K562 (cell line): Measurements from ENCODE around the gene ATXN1. TPM values are rescaled to one million over a fixed set of nuclear protein-coding genes. Genes with fewer than 3 reads are reported as not detected.
A peak's percentile ranks its signal among the peaks of the same experiment; 100 is the strongest.

Source experiments
- ATAC-seq: fragments of 200-7000 bp; cut with Tn5 transposase; 3 replicates; pipeline ENCODE4 v1.9.1; 2020; ENCODE audit warnings: moderate library complexity
- BruUV-seq: library from RNA; stranded (reverse); fragments of 400-500 nt; replicated peaks from 2 replicates; lab custom pipeline; 2021; lab: Mats Ljungman, UMichigan
- CTCF ChIA-PET: fragments of 300-600 bp; formaldehyde crosslinking; extraction: SDS; loops from one replicate; lab custom pipeline; 2021; ENCODE audit warnings: low intra/inter-chr PET ratio; lab: Yijun Ruan, JAX
- POLR2A ChIA-PET: fragments of 300-600, 350-650 bp; sonication (Branson Sonifier 250); formaldehyde crosslinking; extraction: SDS; loops from one replicate; lab custom pipeline; 2021; ENCODE audit warnings: antibody characterized with exemption, inconsistent platforms; lab: Yijun Ruan, JAX
- DNase-seq, 4 experiments: peaks; one replicate each; pipeline versions ENCODE4 v3.0.0 to v3.0.0-alpha.2; 2011 to 2018; ENCODE audit warnings: low spot score in 3 of 4, mixed read lengths in 3 of 4; ENCODE audit errors: extremely low read depth in 1 of 4
- FAIRE-seq: peaks from 2 replicates; lab custom pipeline; 2011; peaks lifted over from hg19 to GRCh38; lab: Jason Lieb, UNC
- H2AFZ ChIP-seq: 2 replicates; pipeline ENCODE4 v1.6.0; 2011; ENCODE audit warnings: low read depth, low read length, control low read depth, inconsistent platforms
- H3K27ac ChIP-seq: fragments of 200-600 bp; 3 replicates; pipeline ENCODE4 v1.8.0; 2011; ENCODE audit warnings: low read depth, mild to moderate bottlenecking, control low read depth, inconsistent platforms, low read length, moderate library complexity, mixed read lengths; ENCODE audit errors: extremely low read depth
- H3K27me3 ChIP-seq, 2 experiments: fragments of 300-600 bp in 1 of 2; 2 replicates in 1 of 2; 3 replicates in 1 of 2; pipeline versions ENCODE4 v1.6.0 to v1.8.0; 2011; ENCODE audit warnings: inconsistent platforms in 2 of 2, low read length in 2 of 2, mild to moderate bottlenecking in 1 of 2, mixed read lengths in 1 of 2, moderate library complexity in 1 of 2; ENCODE audit not compliant: control insufficient read depth in 2 of 2, insufficient read depth in 2 of 2
- H3K36me3 ChIP-seq: fragments of 300-600 bp; 3 replicates; pipeline ENCODE4 v1.8.0; 2011; ENCODE audit warnings: mild to moderate bottlenecking, low read length, inconsistent platforms; ENCODE audit not compliant: control insufficient read depth, insufficient read depth
- H3K4me1 ChIP-seq, 2 experiments: fragments of 200-600 bp in 1 of 2; replicated peaks in 1 of 2; 2 replicates in 1 of 2; 3 replicates in 1 of 2; pipeline versions ENCODE4 v1.5.1 to v1.8.0; 2011; ENCODE audit warnings: inconsistent platforms in 2 of 2, low read length in 2 of 2, mild to moderate bottlenecking in 1 of 2, mixed read lengths in 1 of 2, moderate library complexity in 1 of 2; ENCODE audit not compliant: control insufficient read depth in 2 of 2, insufficient read depth in 2 of 2
- H3K4me2 ChIP-seq: 2 replicates; pipeline ENCODE4 v1.6.1; 2011; ENCODE audit warnings: low read length, control low read depth, inconsistent platforms, mixed read lengths; ENCODE audit not compliant: insufficient read depth
- H3K4me3 ChIP-seq: fragments of 200-600 bp; sonication (generic), shearing (Covaris generic); 2 replicates; pipeline ENCODE4 v1.5.1; 2016; ENCODE audit warnings: control low read depth, inconsistent platforms
- H3K79me2 ChIP-seq: fragments of 200-600 bp; 3 replicates; pipeline ENCODE4 v1.8.0; 2011; ENCODE audit warnings: low read length, inconsistent platforms; ENCODE audit not compliant: control insufficient read depth, insufficient read depth
- H3K9ac ChIP-seq, 2 experiments: 2 replicates each; pipeline versions ENCODE4 v1.6.0 to v1.6.1; 2011; ENCODE audit warnings: low read depth in 2 of 2, low read length in 2 of 2, control low read depth in 1 of 2, inconsistent platforms in 1 of 2, mild to moderate bottlenecking in 1 of 2, mixed read lengths in 1 of 2; ENCODE audit not compliant: insufficient read depth in 1 of 2
- H3K9me1 ChIP-seq: one replicate; pipeline ENCODE4 v1.6.0; 2011; ENCODE audit warnings: inconsistent platforms, mild to moderate bottlenecking, low read length, moderate library complexity; ENCODE audit not compliant: control insufficient read depth, insufficient read depth
- H3K9me3 ChIP-seq: replicated peaks from 2 replicates; pipeline ENCODE4 v1.5.1; 2011; ENCODE audit warnings: low read depth, low read length, inconsistent platforms; ENCODE audit not compliant: control insufficient read depth, insufficient read depth
- H4K20me1 ChIP-seq: replicated peaks from 2 replicates; pipeline ENCODE4 v1.6.1; 2011; ENCODE audit warnings: low read length, inconsistent platforms, mixed read lengths; ENCODE audit not compliant: control insufficient read depth, insufficient read depth
- FOXK1 ChIP-seq: sonication (generic); formaldehyde crosslinking; IDR thresholded peaks from 2 replicates; pipeline ENCODE4 v1.8.0; 2022; ENCODE audit warnings: missing genetic modification reagents, mild to moderate bottlenecking, borderline replicate concordance
- HDAC2 ChIP-seq: fragments of 450-650 bp; IDR thresholded peaks from 2 replicates; pipeline ENCODE4 v1.6.1; 2016; ENCODE audit warnings: mild to moderate bottlenecking
- RAD21 ChIP-seq, 2 experiments: fragments of 250-450 bp in 1 of 2; fragments of 450-650 bp in 1 of 2; sonication (Bioruptor Pico) in 1 of 2; formaldehyde crosslinking in 1 of 2; IDR thresholded peaks in 1 of 2; conservative IDR thresholded peaks in 1 of 2; 2 replicates each; pipeline versions ENCODE4 v1.4.0 to v1.8.0; 2020 to 2022; ENCODE audit warnings: mild to moderate bottlenecking in 2 of 2, moderate library complexity in 1 of 2
- SMAD4 ChIP-seq: fragments of 250-450 bp; sonication (Bioruptor Pico); conservative IDR thresholded peaks from 2 replicates; pipeline ENCODE4 v1.8.0; 2021; ENCODE audit warnings: inconsistent platforms, mild to moderate bottlenecking, moderate library complexity
- TCF7 ChIP-seq: sonication (generic); IDR thresholded peaks from 2 replicates; pipeline ENCODE4 v1.6.1; 2016; ENCODE audit warnings: antibody characterized with exemption, borderline replicate concordance
- TEAD4 ChIP-seq, 2 experiments: sonication (generic) in 1 of 2; formaldehyde crosslinking in 1 of 2; IDR thresholded peaks; 2 replicates each; pipeline versions ENCODE4 v1.6.1 to v1.8.0; 2012 to 2022; ENCODE audit warnings: borderline replicate concordance in 1 of 2, inconsistent platforms in 1 of 2, low read length in 1 of 2, mild to moderate bottlenecking in 1 of 2, missing genetic modification reagents in 1 of 2
- WGBS: fragments of 100-300 bp; shearing (Covaris generic); methylation state at CpG from one replicate; pipeline ENCODE4 v1.1.6; 2016; ENCODE audit warnings: low coverage, mixed read lengths; ENCODE audit not compliant: insufficient coverage; ENCODE audit errors: missing lambda C conversion rate; 5-methylcytosine and 5-hydroxymethylcytosine counted together
- in situ Hi-C: fragments of 300-500 bp; cut with MboI; formaldehyde crosslinking; loops from 4 replicates; pipeline ENCODE4 v1.15.0; 2018; ENCODE audit warnings: inconsistent platforms, mixed read lengths
- intact Hi-C: fragments of 100-400 bp; cut with micrococcal nuclease; formaldehyde crosslinking; loops from 2 replicates; pipeline ENCODE4 v1.14.2; 2022
- polyA plus RNA-seq, 8 experiments: library from polyadenylated mRNA; depleted of rRNA in 4 of 8; stranded (reverse) in 5 of 8; unstranded in 3 of 8; fragments of >200 nt; fragmentation: Nextera tagmentation in 2 of 8; fragmentation: Illumina TruSeq in 1 of 8; extraction: Ambion mirVana in 2 of 8; extraction: Trizol in 1 of 8; gene quantifications; 2 replicates each; pipeline versions ENCODE4 v1.2.1 to v1.2.3, GENCODE V29; 2011 to 2014; ENCODE audit warnings: inconsistent platforms in 1 of 8, missing spikeins in 1 of 8
- total RNA-seq, 7 experiments: library from RNA; depleted of rRNA in 6 of 7; stranded (reverse); fragments of >200 nt in 6 of 7; fragmentation: Illumina TruSeq in 2 of 7; extraction: Trizol in 2 of 7; gene quantifications; 2 replicates each; pipeline versions ENCODE4 v1.2.1 to v1.2.3, GENCODE V29; 2011 to 2021; ENCODE audit warnings: low replicate concordance in 1 of 7
- TF ChIP-seq, protein P1 (sequence below): sonication (generic); formaldehyde crosslinking; IDR thresholded peaks from 2 replicates; pipeline ENCODE4 v1.8.1; 2023; ENCODE audit warnings: mild to moderate bottlenecking, missing genetic modification reagents, moderate library complexity

ATXN1 gene
- total and polyA plus RNA-seq, 9 of the 15 experiments (the other 6 are each of a cell fraction or from before 2014, with no cell fraction given), result under 0.01 to 1.2 (median 0.58) TPM

DNA sequence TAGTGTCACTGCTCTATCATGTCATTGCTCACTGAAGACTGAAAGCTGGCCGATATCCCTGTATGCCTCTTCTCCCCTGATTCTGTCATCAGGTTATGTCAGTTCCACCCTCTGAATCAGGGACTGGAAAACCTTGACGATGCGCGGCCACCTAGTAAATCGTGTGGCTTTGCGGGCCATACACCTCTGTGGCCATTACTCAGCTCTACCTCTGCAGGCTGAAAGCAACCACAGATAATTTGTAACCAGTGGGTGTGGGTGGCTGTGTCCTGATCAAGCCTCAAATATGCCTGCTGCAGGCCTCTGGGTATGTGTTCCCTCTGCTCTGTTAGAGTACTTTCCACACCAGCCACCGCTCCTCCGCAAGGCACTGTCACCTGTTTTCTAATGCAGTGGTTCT lies 417.7 kb downstream of the ATXN1 start:
- H3K79me2 ChIP-seq, result no peaks in the 10 kb centered on the region
- intact Hi-C loops, result no loop called here
- no peaks in the 10 kb centered on the region for H3K9me1 ChIP-seq
- no peak for FAIRE-seq
- H3K9me3 ChIP-seq, result no peaks in the 10 kb centered on the region
- in situ Hi-C loops, result no loop called here
- no peak overlapping the region for H3K9ac ChIP-seq
- TF ChIP-seq FOXK1 (peak; percentile 40; the same call in 1 of the 2 replicates), TCF7 (no peak)
- TF ChIP-seq, all 486 proteins: peak for 1
- peaks cover 12 to 35% of the 10 kb centered on the region in 2 experiments for H3K4me1 ChIP-seq
- ChIA-PET POLR2A (interaction anchor here (0.5 to 0.6 kb wide), 3 partner anchors 20 to 95 kb away, joined by 3 read pairs; no protein-coding TSS in a partner anchor), CTCF (no interaction called here)
- H3K27ac ChIP-seq, result no peak overlapping the region
- no peaks in the 10 kb centered on the region for H3K36me3 ChIP-seq
- WGBS, result 56% methylated on average over 8 of the region's 8 CpGs
- no peak overlapping the region for H3K4me3 ChIP-seq
- DNase-seq (no peak), ATAC-seq (no peak)
- H3K27me3 ChIP-seq, result no peaks in the 10 kb centered on the region
- no TSS peak for BruUV-seq
- H2AFZ ChIP-seq, result no peak overlapping the region
- no peaks in the 10 kb centered on the region for H4K20me1 ChIP-seq
- no peak overlapping the region for H3K4me2 ChIP-seq

DNA sequence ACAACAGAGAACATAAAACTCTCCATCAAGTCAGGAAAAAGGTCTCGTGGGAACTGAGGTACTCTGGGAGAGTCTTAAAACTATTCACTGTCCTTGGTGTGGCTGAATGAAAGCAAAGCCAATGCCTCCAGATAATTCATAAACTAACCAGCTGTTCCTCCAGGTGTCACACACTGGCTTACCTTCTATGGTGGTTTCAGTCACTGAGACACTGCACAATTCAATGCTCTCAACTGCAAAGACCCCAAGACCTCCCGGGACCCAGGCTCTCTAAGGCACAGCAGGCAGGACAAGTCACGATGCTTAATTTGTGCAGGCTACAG lies 422.0 kb downstream of the ATXN1 start:
- H2AFZ ChIP-seq, result peak overlapping the region; percentile 11
- FAIRE-seq (no peak), DNase-seq (no peak), ATAC-seq (peak; percentile 4; the same call in 2 of the 3 replicates)
- 14% methylated on average over 3 of the region's 3 CpGs for WGBS
- H3K9ac ChIP-seq, result peak overlapping the region in 1 of 2 experiments; percentile 23; a peak in 1 of 4 replicates
- H3K36me3 ChIP-seq, result no peaks in the 10 kb centered on the region
- POLR2A ChIA-PET, result interaction anchor here (1.0 to 1.2 kb wide), 2 partner anchors 19 to 170 kb away, joined by 3 read pairs; no protein-coding TSS in a partner anchor
- H4K20me1 ChIP-seq, result no peaks in the 10 kb centered on the region
- H3K27ac ChIP-seq, result no peak overlapping the region
- in situ Hi-C loops (no loop called here), intact Hi-C loops (no loop called here)
- H3K79me2 ChIP-seq, result no peaks in the 10 kb centered on the region
- H3K27me3 ChIP-seq, result no peaks in the 10 kb centered on the region; a peak in 1 of 5 replicates
- H3K9me3 ChIP-seq, result no peaks in the 10 kb centered on the region
- CTCF ChIA-PET, result no interaction called here
- no peak overlapping the region for H3K4me3 ChIP-seq
- H3K9me1 ChIP-seq, result no peaks in the 10 kb centered on the region
- H3K4me1 ChIP-seq, result peaks cover 7 to 17% of the 10 kb centered on the region in 2 experiments
- no TSS peak for BruUV-seq
- H3K4me2 ChIP-seq, result no peak overlapping the region
- TF ChIP-seq, protein P1, sequence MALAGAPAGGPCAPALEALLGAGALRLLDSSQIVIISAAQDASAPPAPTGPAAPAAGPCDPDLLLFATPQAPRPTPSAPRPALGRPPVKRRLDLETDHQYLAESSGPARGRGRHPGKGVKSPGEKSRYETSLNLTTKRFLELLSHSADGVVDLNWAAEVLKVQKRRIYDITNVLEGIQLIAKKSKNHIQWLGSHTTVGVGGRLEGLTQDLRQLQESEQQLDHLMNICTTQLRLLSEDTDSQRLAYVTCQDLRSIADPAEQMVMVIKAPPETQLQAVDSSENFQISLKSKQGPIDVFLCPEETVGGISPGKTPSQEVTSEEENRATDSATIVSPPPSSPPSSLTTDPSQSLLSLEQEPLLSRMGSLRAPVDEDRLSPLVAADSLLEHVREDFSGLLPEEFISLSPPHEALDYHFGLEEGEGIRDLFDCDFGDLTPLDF (CRISPR knock-in tag), result peak; percentile 39; the same call in 1 of the 2 replicates
- TF ChIP-seq RAD21 (CRISPR knock-in tag; conservative IDR thresholded peaks at IDR 0.05 in 1 of 2, IDR thresholded peaks at IDR 0.05 in 1 of 2) (0 out of 4 replicates have a peak, but pooled peaks of 1 of the 2 experiments have one; percentile 5), SMAD4 (CRISPR knock-in tag) (peak; percentile 11; the same call in 1 of the 2 replicates), TEAD4 (IDR thresholded peaks at IDR 0.05; ENCODE audit: low read length) (no peak), TEAD4 (CRISPR knock-in tag; IDR thresholded peaks at IDR 0.05; ENCODE audit: borderline replicate concordance) (no peak), HDAC2 (0 out of 2 replicates have a peak, but pooled peaks have one; percentile 4)
